ENCODE measurements around the gene RBPJ.

RBPJ gene

DNA sequence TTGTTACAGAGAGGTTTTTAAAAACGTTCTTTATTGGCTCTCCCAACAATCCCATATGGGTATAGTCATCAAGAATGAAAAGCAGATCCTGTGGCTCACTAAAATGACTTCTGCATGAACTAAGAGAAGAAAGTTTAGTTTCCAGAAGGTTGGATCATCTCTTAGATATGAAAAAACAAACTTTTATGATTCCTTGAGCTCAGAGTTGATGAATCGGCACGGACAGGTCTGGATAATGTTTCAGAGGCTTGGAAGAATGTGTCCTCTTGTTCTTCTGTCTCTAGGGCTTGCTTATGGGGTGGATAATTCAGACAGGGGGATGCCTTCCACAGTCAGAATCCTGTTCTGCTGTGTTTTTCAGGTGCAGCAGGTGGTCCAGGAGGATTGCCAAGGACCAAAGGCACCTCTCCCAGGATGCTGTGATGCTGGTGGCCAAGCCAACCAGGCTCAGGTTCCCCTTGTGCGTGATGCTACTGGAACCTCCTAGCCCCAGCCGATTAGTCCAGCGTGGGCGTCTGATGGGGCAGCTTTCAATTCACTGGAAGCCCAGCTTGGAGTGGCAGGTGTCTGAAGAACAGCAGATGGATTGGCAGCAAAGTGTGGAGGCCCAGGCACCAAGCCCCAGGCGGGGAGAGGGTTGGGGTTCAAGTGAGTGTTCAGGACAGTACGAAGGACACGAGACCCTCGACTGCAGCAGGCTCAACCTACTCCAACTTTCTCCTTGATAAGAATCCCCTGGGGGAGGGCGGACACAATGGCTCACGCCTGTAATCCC lies 139.1 kb downstream of the RBPJ start:
- H3K27ac ChIP-seq, result no peak overlapping the region
- TF ChIP-seq, protein P1, sequence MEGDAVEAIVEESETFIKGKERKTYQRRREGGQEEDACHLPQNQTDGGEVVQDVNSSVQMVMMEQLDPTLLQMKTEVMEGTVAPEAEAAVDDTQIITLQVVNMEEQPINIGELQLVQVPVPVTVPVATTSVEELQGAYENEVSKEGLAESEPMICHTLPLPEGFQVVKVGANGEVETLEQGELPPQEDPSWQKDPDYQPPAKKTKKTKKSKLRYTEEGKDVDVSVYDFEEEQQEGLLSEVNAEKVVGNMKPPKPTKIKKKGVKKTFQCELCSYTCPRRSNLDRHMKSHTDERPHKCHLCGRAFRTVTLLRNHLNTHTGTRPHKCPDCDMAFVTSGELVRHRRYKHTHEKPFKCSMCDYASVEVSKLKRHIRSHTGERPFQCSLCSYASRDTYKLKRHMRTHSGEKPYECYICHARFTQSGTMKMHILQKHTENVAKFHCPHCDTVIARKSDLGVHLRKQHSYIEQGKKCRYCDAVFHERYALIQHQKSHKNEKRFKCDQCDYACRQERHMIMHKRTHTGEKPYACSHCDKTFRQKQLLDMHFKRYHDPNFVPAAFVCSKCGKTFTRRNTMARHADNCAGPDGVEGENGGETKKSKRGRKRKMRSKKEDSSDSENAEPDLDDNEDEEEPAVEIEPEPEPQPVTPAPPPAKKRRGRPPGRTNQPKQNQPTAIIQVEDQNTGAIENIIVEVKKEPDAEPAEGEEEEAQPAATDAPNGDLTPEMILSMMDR (conservative IDR thresholded peaks at IDR 0.05), result no peak

DNA sequence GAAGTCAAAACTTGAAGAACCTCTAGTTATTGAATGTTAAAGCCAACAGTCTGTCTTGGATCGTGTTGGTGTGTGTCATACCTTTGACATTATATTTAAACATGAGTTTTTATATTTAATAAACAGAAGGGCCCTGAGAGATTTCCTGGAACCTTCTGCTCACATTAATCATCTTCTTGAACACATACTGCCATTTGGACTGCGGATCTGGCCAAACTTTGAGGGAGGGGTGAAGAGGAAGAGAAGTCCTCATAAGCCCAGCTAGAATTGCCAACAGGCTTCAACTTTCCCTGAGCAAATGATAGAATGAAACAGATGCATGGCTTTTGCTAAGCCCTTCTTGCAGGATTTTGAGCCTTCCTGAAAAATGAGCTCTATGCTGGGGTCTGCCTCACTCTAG lies 142.1 kb downstream of the RBPJ start:
- H3K27ac ChIP-seq, result no peak overlapping the region
- TF ChIP-seq, protein P1 (conservative IDR thresholded peaks at IDR 0.05), result no peak

DNA sequence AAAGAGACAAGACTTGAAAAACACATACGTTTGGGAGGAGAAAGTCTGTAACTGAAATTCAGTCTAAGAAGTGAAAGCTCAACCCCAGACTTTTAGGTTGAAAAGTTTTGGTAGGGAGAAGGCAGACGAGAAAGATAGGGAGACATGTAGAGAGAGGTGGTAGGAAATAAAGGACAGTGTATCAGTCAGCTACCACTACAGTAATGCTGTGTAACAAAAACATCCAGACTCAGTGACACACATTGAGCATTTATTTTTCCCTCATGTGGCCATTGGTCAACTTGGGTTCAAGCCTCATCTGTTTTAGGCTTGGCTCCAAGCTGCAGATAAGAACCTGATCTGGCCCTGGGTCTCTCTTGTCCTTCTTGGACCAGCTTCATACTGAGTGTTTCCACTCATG lies 142.6 kb downstream of the RBPJ start:
- TF ChIP-seq, protein P1 (conservative IDR thresholded peaks at IDR 0.05), result no peak
- no peak overlapping the region for H3K27ac ChIP-seq

GRCh38 chr4:26464420-26465095 lies 143.7 kb downstream of the RBPJ start:
- TF ChIP-seq, protein P1 (conservative IDR thresholded peaks at IDR 0.05), result no peak
- H3K27ac ChIP-seq, result no peak overlapping the region

DNA sequence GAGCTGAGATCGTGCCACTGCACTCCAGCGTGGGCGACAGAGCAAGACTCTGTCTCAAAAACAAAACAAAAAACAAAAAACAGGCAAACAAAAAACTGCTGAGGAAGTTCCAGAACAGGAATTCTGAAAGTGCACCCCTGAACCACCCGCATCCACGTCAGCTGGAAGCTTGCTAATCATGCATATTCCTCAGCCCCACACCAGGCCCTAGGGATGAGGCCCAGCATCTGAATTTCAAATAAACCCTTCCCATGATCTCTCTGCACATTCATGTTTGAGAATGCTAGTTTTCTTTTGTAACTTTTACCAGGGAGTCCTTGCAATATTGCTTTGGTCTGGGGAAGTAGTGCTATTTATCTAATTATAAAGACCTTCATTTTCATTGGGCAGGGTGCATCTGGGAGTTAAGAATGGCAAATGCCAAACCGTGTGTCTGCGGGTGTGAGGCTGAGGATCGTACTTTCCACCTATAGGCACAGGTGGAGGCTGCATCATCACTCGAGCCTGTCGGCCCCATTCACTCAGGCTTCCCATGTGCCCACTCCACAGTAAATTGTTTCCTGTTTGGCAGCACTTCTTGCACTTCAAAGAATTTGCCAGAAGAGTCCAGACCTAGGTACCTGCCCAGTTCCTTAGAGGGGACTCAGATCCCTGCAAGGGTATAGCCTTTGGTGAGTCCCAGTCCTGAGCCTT lies 145.9 kb downstream of the RBPJ start:
- TF ChIP-seq, protein P1 (conservative IDR thresholded peaks at IDR 0.05), result no peak
- H3K27ac ChIP-seq, result no peak overlapping the region

- no peak overlapping the region for H3K27ac ChIP-seq
- TF ChIP-seq, protein P1 (conservative IDR thresholded peaks at IDR 0.05), result no peak
Observed at GRCh38 chr4:26467724-26468123, 146.9 kb downstream of the RBPJ start.

DNA sequence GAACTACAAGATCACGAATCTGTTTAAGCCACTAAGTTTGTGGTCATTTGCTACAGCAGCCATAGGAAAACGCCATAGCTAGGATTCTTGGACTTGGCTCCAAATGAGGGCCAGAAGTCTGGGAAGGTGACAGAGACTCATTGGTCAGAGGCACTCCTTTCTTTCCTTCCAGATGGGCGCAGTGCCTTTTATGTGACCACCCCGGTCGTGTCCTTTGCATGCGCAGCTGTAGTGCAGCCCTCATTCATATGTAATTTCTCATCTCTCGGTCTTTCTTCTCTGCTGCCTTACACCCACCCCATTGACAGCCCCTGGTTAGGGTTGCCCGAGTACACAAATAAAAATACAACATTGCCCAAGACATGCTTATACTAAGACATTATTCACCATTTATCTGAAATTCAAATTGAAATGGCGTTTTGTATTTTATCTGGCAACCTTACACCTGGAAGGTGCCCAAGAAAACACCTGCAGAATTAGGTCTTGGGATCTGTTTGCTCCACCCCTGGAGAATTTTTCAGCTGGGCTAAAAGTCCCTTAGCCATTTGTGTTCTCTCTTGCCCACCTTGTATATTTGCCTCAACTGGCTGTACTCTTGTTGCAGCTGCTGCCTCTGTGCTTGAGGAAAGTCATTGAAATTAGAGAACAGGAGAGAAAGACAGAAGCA lies 147.6 kb downstream of the RBPJ start:
- no peak overlapping the region for H3K27ac ChIP-seq
- TF ChIP-seq, protein P1 (conservative IDR thresholded peaks at IDR 0.05), result no peak
